GM20000 (cell line): ENCODE data around the gene RGS19.

Experiments used
- DNase-seq: peaks from one replicate; pipeline ENCODE4 v3.0.0; 2012; ENCODE audit warnings: low spot score
- TF ChIP-seq, protein P1 (sequence below): IDR thresholded peaks from 2 replicates; pipeline ENCODE4 v1.5.1; 2012; ENCODE audit warnings: mild to moderate bottlenecking, control low read depth; ENCODE audit errors: extremely low read depth, missing control alignments

RGS19 gene

DNA sequence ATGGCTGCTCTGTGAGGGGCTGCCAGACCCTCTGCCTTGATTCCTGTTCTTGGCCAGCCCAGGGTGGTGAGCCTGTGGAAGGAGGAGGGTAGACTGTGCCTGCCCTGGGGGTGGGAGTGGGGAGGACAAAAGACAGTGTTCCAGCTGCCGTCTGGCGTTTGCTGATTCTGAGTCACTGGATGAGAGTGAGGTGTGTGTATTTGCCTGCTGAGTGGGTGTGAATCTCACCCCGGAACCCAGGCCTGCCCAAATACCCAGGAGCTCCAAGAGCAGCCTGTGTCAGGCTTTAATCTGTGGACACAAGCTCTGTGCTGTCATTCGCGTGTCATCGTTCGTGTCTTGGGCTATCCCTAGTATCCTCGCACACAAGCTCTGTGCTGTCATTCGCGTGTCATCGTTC is 7.5 kb upstream of the RGS19 start:
- DNase-seq, result no peak
- TF ChIP-seq, protein P1, sequence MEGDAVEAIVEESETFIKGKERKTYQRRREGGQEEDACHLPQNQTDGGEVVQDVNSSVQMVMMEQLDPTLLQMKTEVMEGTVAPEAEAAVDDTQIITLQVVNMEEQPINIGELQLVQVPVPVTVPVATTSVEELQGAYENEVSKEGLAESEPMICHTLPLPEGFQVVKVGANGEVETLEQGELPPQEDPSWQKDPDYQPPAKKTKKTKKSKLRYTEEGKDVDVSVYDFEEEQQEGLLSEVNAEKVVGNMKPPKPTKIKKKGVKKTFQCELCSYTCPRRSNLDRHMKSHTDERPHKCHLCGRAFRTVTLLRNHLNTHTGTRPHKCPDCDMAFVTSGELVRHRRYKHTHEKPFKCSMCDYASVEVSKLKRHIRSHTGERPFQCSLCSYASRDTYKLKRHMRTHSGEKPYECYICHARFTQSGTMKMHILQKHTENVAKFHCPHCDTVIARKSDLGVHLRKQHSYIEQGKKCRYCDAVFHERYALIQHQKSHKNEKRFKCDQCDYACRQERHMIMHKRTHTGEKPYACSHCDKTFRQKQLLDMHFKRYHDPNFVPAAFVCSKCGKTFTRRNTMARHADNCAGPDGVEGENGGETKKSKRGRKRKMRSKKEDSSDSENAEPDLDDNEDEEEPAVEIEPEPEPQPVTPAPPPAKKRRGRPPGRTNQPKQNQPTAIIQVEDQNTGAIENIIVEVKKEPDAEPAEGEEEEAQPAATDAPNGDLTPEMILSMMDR, result no peak

DNA sequence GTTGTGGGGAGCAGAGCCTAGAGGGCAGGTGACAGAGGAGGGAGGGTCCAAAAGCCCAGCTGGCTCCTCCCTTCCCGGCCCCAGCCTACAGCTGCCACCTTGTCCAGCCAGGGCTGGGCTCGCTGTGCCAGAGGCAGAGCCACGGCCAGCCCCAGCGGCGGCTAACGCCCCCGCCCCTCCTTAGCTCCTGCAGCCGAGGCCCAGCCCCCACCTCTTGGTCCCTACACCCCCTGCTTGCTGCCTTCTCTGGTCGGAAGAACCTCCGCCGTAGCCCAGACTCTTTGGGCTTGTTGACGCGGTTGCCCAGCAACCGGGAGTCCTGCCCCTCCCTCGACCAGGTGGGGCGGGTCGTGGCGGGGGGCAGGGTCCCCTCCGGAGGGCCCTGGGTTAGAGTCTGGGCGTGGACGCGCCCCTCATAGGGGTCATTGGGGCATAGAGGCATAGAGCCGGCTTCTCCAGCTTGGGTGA is 5.4 kb upstream of the RGS19 start:
- TF ChIP-seq, protein P1, result no peak
- no peak for DNase-seq

DNA sequence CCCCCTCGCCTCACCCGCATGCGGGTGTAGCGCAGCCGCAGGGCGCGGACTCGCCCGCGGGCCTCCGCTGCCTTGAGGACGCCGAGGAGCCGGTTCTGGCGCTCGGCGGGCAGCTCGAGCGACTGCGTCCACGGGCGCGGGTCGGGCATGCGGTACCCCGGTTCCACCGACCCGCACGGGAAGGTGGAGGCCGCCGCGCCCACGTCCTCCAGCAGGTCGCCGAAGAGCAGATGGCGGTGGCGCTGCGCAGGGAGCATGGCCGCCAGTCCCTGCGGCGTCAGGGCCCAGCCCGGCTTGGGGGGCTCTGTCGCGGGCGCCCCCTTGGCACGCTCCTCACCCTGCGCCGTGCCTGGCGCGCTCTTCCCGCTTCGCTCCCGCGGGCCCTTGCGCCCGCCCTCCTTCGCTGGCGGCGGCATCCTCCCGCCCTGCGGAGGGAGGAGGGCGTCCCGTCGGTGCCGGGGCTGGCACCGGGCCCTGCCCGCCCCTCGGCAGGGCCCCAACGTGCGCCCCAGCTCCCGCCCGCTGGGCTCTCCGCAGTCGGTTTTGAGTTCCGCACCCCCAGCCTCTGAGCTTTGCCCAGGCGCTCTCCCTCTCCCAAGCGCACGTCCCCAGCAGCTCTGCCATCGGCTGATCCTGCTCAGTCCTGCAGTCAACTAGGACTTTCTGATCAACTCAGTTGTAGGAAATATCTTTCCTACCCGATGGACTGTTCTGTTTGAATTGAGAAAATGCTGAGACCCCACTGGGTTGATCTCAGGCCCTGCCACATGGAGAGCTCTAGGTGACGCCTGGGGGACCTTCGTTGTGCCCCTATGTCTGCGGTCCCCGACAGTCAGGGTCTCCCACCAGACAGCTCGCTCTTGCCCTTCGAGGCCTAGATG is 4.7 kb upstream of the RGS19 start, which contains the start of gene LKAAEAR1:
LKAAEAR1 (minus strand) TSS at position 595 of the 881 bp plus-strand sequence; CDS start at position 416, 179 bp downstream.
- DNase-seq, result no peak
- TF ChIP-seq, protein P1, result no peak

DNA sequence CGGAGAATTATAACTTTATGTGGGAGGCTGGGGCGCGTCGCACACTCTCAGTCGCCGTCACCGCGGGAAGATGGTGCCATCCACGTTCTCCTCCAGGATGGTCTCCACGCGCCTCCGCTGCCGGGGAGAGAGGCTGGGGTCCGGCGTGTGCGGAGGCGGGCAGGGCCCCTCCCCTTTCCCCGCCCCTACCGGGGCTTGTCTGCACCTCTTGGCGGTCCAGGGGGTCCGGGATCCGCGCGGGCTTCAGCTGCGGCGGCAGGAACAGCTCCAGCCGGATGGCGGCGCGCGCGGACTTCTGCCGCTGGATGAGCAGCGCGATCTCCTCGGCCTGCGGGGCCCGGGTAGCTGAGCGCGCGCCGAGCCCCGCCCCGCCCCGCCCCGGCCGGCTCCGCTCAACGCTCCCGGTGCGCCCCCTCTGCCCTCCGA is 4.1 kb upstream of the RGS19 start:
- peak; percentile 88 for DNase-seq
- TF ChIP-seq, protein P1, result peak; percentile 88

DNA sequence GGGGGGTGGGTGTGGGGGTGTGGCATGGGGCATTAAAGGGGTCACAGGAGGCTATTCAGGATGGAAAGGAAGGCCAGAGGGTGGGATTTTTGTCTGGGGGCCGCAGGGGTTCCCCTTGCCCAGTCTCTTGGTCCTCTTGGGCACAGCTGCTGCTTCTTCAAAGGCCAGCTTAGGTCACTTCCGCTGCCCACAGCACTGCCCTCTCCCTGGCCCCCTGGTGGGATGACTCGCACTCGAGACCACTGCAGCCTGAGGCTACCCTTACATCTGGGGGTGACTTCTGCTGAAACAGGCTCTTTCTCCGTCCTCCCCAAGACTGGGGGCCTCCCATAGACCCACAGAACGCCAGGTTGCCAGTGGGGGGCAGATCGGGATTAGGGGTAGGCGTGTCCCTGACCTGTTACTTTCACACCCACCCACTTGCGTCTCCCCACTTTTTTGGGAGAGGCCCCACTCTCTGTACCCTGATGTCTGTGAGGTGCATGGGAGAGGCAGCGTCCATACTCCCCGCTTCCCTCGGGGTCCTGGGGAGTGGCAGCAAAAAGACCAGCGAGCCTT is 3.6 kb upstream of the RGS19 start:
- TF ChIP-seq, protein P1, result no peak
- DNase-seq, result no peak

DNA sequence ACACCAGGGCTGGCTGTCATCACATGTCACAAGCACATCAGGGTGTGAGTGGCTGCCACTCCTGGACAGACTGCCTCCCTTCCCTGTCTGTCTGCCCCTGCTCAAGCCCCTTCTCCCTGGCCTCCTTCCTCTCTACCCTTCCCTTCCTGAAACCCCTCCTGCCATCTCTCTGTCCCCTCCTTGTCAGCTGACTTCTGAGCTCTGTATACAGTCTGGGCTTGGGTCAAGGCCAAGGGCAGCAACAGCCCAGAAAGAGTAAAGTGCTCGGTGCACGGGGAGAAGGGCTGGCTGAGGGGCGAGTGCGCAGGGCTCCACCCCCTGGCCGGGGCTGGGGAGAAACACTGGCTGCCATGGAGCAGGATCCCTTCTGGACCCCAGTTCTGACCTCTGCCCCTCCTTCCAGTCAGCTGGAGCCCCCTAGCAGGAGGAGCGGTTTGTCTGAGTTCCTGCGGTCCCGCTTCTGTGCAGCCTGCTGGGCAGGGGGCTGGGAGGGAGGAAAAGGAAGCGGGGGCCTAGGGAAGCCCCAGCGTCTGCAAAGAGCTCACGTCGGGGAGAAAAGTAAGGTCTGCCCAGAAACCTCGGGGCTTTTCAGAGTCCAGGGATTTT is 2.9 kb upstream of the RGS19 start:
- TF ChIP-seq, protein P1, result no peak
- no peak for DNase-seq

DNA sequence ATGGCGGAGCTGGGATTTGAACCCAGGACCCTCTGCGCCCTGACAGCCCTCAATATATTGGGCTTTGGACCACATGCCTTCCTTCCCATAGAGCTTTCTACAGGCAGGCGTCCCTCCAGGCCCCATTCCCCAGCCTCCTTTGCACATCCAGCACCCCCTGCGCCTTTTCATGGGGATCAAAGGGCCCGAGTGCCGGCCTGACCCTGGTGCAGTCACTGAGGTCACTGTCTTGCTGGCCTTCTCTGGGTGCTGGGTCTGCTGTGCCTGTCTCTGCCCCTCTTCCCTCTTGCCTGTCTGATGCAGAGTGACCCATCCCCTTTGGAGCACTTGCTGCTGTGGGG is 2.3 kb upstream of the RGS19 start:
- TF ChIP-seq, protein P1, result no peak
- no peak for DNase-seq
